ENCODE results near the gene NDUFV1. TPM values are rescaled to one million over a fixed set of nuclear protein-coding genes. Genes with fewer than 3 reads are reported as not detected.
A peak's percentile ranks its signal among the peaks of the same experiment; 100 is the strongest.
"Not testable (repeated sequence)": the region's sequence is repeated elsewhere in the genome, so short reads cannot be mapped to it uniquely, and the experiment has no call there.

NDUFV1 gene
- 100 to 1,000 TPM; 306 to 608 (median 365) TPM for total RNA-seq

GRCh38 chr11:67606492-67607295 is at the start of gene NDUFV1:
TSS of gene NDUFV1 (plus strand) at chr11:67606936. CDS start at chr11:67607005, 69 bp downstream.
- no peaks in the 10 kb centered on the region for H3K9me3 ChIP-seq
- in situ Hi-C loops (cut with MboI; ENCODE audit: low sequenced_read_pairs in 4 of 4) (no loop called here), intact Hi-C loops (cut with DNase I; ENCODE audit: low total_unique reads) (loop anchor here (1.0 kb wide), 3 partner anchors 23 to 34 kb away; partner anchors contain the start of gene GSTP1)
- no peaks in the 10 kb centered on the region for H3K27me3 ChIP-seq
- DNase-seq (peak; percentile 93 to 96), ATAC-seq (peak; percentile 95 to 96)
- H3K36me3 ChIP-seq, result peaks cover 0 to 36% of the 10 kb centered on the region in 2 donors
- peak within 1 kb of the TSS; percentile 81 to 100 (median 92) for H3K4me3 ChIP-seq
- TF ChIP-seq POLR2A (IDR thresholded peaks at IDR 0.05) (peak; percentile 64 to 73), CTCF (IDR thresholded peaks at IDR 0.05 in 4 of 5, conservative IDR thresholded peaks at IDR 0.05 in 1 of 5) (peak; percentile 41 to 88 (median 79))
- peaks cover 16 to 23% of the 10 kb centered on the region in 2 donors for H3K4me1 ChIP-seq
- H3K27ac ChIP-seq, result peak within 1 kb of the TSS; percentile 89 to 97 (median 91)

- H3K27ac ChIP-seq, result peak overlapping the region in 1 of 4 donors; percentile 24
- no peak for ATAC-seq
- in situ Hi-C loops (cut with MboI; ENCODE audit: low sequenced_read_pairs in 4 of 4), result no loop called here
- no peak for DNase-seq
- no peaks in the 10 kb centered on the region for H3K9me3 ChIP-seq
- no peaks in the 10 kb centered on the region for H3K27me3 ChIP-seq
- TF ChIP-seq CTCF (IDR thresholded peaks at IDR 0.05 in 4 of 5, conservative IDR thresholded peaks at IDR 0.05 in 1 of 5) (no peak), POLR2A (IDR thresholded peaks at IDR 0.05) (no peak)
- H3K4me1 ChIP-seq, result peaks cover 13 to 16% of the 10 kb centered on the region in 2 donors
- H3K4me3 ChIP-seq, result no peak overlapping the region
- H3K36me3 ChIP-seq, result no peaks in the 10 kb centered on the region
- intact Hi-C loops (cut with DNase I; ENCODE audit: low total_unique reads), result no loop called here
These were observed 48.5 kb upstream of the NDUFV1 start for GRCh38 chr11:67558084-67558772.

GRCh38 chr11:67561971-67562619 is 44.6 kb upstream of the NDUFV1 start:
- TF ChIP-seq CTCF (IDR thresholded peaks at IDR 0.05 in 4 of 5, conservative IDR thresholded peaks at IDR 0.05 in 1 of 5) (no peak), POLR2A (IDR thresholded peaks at IDR 0.05) (no peak)
- Histone ChIP-seq H3K27ac (no peak overlapping the region), H3K36me3 (no peaks in the 10 kb centered on the region), H3K4me3 (no peak overlapping the region), H3K27me3 (no peaks in the 10 kb centered on the region), H3K9me3 (no peaks in the 10 kb centered on the region), H3K4me1 (peaks cover 22 to 30% of the 10 kb centered on the region in 2 donors)
- intact Hi-C loops (cut with DNase I; ENCODE audit: low total_unique reads) (no loop called here), in situ Hi-C loops (cut with MboI; ENCODE audit: low sequenced_read_pairs in 4 of 4) (no loop called here)
- DNase-seq (no peak), ATAC-seq (no peak)

GRCh38 chr11:67562963-67563704 is 43.6 kb upstream of the NDUFV1 start:
- H3K4me1 ChIP-seq, result peaks cover 20 to 29% of the 10 kb centered on the region in 2 donors
- H3K9me3 ChIP-seq, result no peaks in the 10 kb centered on the region
- H3K4me3 ChIP-seq, result no peak overlapping the region
- no peaks in the 10 kb centered on the region for H3K27me3 ChIP-seq
- H3K27ac ChIP-seq, result peak overlapping the region; percentile 56 to 84 (median 63)
- ATAC-seq (peak in 1 of 2 donors; percentile 4), DNase-seq (no peak)
- in situ Hi-C loops (cut with MboI; ENCODE audit: low sequenced_read_pairs in 4 of 4), result no loop called here
- H3K36me3 ChIP-seq, result no peaks in the 10 kb centered on the region
- no peak for TF ChIP-seq CTCF (IDR thresholded peaks at IDR 0.05 in 4 of 5, conservative IDR thresholded peaks at IDR 0.05 in 1 of 5)
- TF ChIP-seq POLR2A (IDR thresholded peaks at IDR 0.05), result no peak
- intact Hi-C loops (cut with DNase I; ENCODE audit: low total_unique reads), result loop anchor here (1.0 kb wide), 1 partner anchor 9 kb away; no protein-coding TSS in a partner anchor

- H3K27ac ChIP-seq, result peak overlapping the region; percentile 56 to 84 (median 63)
- peaks cover 14 to 23% of the 10 kb centered on the region in 2 donors for H3K4me1 ChIP-seq
- H3K27me3 ChIP-seq; H3K4me3 ChIP-seq; in situ Hi-C loops (cut with MboI; ENCODE audit: low sequenced_read_pairs in 4 of 4); H3K9me3 ChIP-seq; H3K36me3 ChIP-seq: not testable (repeated sequence)
- DNase-seq (peak; percentile 64 to 87), ATAC-seq (peak; percentile 98)
- intact Hi-C loops (cut with DNase I; ENCODE audit: low total_unique reads), result loop anchor here (1.0 kb wide), 1 partner anchor 9 kb away; no protein-coding TSS in a partner anchor
These were observed 43.0 kb upstream of the NDUFV1 start for GRCh38 chr11:67563705-67564114.
